ENCODE measurements around the gene CGNL1.
A peak's percentile ranks its signal among the peaks of the same experiment; 100 is the strongest.

Gene CGNL1

DNA sequence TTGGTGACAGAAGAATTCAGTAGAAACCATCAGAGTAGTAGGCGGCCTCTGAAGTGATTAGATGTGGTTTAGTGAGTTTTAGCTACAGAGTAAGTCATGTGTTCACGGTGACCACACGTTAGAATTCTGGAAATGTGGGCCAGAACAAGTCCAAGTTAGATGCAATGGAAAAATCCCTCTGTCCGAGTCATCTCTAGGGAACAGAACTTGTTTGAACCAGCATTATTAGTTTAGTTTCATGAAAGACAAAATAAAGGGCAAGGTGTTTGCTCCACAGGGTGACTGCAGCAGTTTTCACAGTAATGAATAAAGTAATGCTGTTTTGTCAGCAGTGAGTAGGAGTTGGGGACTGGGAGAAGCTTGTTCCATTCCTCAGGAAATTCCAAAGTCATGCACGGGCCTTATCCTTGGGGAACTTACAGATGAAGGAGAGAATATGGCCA lies 100.2 kb downstream of the CGNL1 start:
- TF ChIP-seq, protein P1, sequence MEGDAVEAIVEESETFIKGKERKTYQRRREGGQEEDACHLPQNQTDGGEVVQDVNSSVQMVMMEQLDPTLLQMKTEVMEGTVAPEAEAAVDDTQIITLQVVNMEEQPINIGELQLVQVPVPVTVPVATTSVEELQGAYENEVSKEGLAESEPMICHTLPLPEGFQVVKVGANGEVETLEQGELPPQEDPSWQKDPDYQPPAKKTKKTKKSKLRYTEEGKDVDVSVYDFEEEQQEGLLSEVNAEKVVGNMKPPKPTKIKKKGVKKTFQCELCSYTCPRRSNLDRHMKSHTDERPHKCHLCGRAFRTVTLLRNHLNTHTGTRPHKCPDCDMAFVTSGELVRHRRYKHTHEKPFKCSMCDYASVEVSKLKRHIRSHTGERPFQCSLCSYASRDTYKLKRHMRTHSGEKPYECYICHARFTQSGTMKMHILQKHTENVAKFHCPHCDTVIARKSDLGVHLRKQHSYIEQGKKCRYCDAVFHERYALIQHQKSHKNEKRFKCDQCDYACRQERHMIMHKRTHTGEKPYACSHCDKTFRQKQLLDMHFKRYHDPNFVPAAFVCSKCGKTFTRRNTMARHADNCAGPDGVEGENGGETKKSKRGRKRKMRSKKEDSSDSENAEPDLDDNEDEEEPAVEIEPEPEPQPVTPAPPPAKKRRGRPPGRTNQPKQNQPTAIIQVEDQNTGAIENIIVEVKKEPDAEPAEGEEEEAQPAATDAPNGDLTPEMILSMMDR (IDR thresholded peaks at IDR 0.05; ENCODE audit: low read depth, low read length): no peak
- peak; percentile 37 to 76 for DNase-seq (ENCODE audit: low read depth in 2 of 2)
- no peak overlapping the region for H3K4me3 ChIP-seq (replicated peaks in 1 of 2; ENCODE audit: low read depth in 2 of 2, low read length in 2 of 2)

DNA sequence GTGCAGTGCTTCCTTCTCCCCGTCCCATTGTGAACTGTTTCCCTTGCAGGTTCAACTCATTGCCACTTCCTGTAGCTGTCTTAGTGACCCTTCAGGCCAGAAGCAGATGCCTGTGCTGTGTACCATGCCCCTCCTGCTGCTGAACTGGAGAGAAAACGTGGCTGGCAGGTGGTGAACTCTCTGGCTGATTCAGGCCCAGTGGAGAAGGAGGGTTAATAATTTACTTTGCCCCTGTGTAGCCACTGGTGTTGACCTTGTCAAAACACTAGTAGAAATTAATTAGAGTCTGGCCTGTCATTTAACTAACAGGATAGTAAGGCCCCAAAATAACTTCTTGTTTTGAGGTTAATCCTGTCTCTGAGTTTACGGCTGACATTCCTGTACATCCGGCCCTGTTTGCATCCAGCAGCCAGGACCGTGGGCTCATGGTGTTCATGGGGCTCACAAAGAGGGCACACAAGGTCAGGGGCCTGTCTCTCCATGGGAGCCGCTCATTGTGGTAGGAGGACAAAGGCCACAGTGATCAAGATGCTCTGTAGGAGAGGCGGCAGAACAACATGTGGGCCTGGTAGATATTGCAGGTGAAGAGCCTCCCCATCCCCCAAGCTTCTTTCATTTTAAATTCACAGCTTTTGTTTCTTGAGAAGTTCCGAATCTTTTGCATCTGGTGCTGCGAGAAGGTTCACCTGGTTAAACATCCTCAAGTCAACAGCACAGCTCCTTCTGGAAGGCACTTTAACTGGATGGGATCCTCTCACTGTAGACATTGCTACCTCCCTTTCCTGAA lies 101.6 kb downstream of the CGNL1 start:
- no peak for DNase-seq (ENCODE audit: low read depth in 2 of 2)
- no peak overlapping the region for H3K4me3 ChIP-seq (replicated peaks in 1 of 2; ENCODE audit: low read depth in 2 of 2, low read length in 2 of 2)
- TF ChIP-seq, protein P1 (IDR thresholded peaks at IDR 0.05; ENCODE audit: low read depth, low read length): no peak

DNA sequence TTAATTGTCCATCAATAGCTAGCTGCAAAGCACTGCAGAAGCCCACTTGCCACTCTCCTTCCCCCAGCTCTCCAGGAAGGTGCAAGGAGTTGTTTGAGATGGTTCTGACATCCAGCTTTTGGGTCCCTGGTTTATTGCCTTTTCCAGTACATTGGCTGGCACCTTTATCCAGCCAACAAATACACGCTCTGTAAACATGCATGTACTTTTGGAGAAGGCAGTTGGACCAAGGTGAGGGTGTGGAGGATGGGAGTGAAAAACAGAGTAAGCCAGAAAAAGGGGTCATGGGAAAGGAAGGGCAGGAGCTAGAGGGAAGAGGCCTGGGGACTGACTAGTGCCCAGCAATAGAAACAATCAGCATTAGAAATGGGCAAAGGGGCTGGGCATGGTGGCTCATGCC lies 102.7 kb downstream of the CGNL1 start:
- TF ChIP-seq, protein P1 (IDR thresholded peaks at IDR 0.05; ENCODE audit: low read depth, low read length): no peak
- no peak overlapping the region for H3K4me3 ChIP-seq (replicated peaks in 1 of 2; ENCODE audit: low read depth in 2 of 2, low read length in 2 of 2)
- DNase-seq (ENCODE audit: low read depth in 2 of 2): no peak

DNA sequence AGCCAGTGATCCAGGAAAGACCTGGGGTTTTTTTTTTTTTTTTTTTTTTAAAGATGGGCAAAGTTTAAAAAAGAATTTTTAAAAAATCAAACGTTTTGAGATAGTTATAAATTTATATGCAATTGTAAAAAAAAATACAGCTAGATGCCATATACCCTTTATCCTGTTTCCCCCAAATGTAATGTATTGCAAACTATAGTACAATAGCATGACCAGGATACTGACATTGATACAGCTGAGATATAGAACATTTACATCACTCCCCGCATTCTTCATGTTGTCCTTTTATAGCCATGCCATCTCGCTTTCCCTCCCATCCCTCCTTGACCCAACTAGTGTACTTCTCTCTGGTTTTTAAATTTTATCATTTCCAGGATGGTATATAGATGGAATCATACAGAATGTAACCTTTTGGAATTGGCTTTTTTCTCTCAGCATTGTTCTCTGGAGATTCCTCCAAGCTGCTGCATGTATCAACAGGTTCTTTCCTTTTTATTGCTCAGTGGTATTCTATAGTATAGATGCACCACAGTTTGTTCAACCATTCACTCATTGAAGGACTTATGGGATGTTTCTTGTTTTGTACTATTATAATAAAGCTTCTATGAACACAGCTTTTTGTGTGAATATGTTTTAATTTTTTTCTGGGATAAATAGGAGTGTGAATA lies 104.9 kb downstream of the CGNL1 start:
- no peak overlapping the region for H3K4me3 ChIP-seq (replicated peaks in 1 of 2; ENCODE audit: low read depth in 2 of 2, low read length in 2 of 2)
- TF ChIP-seq, protein P1 (IDR thresholded peaks at IDR 0.05; ENCODE audit: low read depth, low read length): no peak
- DNase-seq (ENCODE audit: low read depth in 2 of 2): no peak

DNA sequence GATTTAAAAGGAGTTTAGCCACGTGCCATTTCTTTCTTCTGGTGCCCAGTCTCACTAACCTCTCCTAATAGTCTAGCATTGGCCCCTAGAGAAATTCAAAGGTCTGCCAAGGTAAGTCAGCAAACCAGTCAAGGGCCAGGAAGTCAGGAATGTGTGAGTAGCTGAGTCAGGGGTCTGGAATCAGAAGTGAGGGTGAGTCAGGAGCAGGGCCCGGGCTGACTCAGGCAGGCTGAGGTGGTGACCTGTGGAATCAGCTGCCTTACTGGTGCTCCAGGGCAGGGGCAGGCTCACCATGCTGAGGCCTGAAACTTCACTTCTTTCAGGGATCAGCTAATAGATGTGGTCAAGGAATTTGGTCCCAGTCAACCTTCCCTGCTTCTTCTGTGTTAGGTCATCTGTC lies 109.6 kb downstream of the CGNL1 start:
- TF ChIP-seq, protein P1 (IDR thresholded peaks at IDR 0.05; ENCODE audit: low read depth, low read length): no peak
- peak; percentile 67 to 92 for DNase-seq (ENCODE audit: low read depth in 2 of 2)
- H3K4me3 ChIP-seq (replicated peaks in 1 of 2; ENCODE audit: low read depth in 2 of 2, low read length in 2 of 2): no peak overlapping the region

- no peak overlapping the region for H3K4me3 ChIP-seq (replicated peaks in 1 of 2; ENCODE audit: low read depth in 2 of 2, low read length in 2 of 2)
- TF ChIP-seq, protein P1 (IDR thresholded peaks at IDR 0.05; ENCODE audit: low read depth, low read length): no peak
- no peak for DNase-seq (ENCODE audit: low read depth in 2 of 2)
These were observed 110.5 kb downstream of the CGNL1 start for GRCh38 chr15:57486833-57487232.

All from cardiac fibroblast (primary cell).